ENCODE results near the gene SUSD2.

GRCh38 chr22:24181088-24181995 lies at the start of gene SUSD2:
- TF ChIP-seq, protein P1, sequence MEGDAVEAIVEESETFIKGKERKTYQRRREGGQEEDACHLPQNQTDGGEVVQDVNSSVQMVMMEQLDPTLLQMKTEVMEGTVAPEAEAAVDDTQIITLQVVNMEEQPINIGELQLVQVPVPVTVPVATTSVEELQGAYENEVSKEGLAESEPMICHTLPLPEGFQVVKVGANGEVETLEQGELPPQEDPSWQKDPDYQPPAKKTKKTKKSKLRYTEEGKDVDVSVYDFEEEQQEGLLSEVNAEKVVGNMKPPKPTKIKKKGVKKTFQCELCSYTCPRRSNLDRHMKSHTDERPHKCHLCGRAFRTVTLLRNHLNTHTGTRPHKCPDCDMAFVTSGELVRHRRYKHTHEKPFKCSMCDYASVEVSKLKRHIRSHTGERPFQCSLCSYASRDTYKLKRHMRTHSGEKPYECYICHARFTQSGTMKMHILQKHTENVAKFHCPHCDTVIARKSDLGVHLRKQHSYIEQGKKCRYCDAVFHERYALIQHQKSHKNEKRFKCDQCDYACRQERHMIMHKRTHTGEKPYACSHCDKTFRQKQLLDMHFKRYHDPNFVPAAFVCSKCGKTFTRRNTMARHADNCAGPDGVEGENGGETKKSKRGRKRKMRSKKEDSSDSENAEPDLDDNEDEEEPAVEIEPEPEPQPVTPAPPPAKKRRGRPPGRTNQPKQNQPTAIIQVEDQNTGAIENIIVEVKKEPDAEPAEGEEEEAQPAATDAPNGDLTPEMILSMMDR (IDR thresholded peaks at IDR 0.05; ENCODE audit: low read length): no peak
- no peak for TF ChIP-seq EZH2 (IDR thresholded peaks at IDR 0.05; ENCODE audit: borderline replicate concordance, low read length)
